Heart right ventricle (tissue), 16 donors: ENCODE measurements around the gene SLC4A9. TPM values are rescaled to one million over a fixed set of nuclear protein-coding genes. Genes with fewer than 3 reads are reported as not detected.
"Not testable (repeated sequence)": the region's sequence is repeated elsewhere in the genome, so short reads cannot be mapped to it uniquely, and the experiment has no call there.

Experiments used
- ATAC-seq, 8 donors: fragments of 200-7000 bp; cut with Tn5 transposase; one replicate each; pipeline ENCODE4 v1.9.1; 2020; ENCODE audit warnings: mild to moderate bottlenecking in 8 of 8, moderate library complexity in 8 of 8, moderate number of reproducible peaks in 1 of 8
- DNase-seq, 2 donors: peaks; one replicate each; pipeline ENCODE4 v3.0.0-alpha.2; 2020
- H3K27ac ChIP-seq, 10 donors: fragments of 200-600 bp; sonication (generic) in 2 of 10; one replicate each; pipeline versions ENCODE4 v1.5.0 to v1.8.0; 2020 to 2022; ENCODE audit warnings: mild to moderate bottlenecking in 3 of 10
- H3K27me3 ChIP-seq, 7 donors: fragments of 200-600 bp; one replicate each; pipeline ENCODE4 v1.8.0; 2021 to 2022; ENCODE audit warnings: mild to moderate bottlenecking in 2 of 7
- H3K36me3 ChIP-seq, 9 donors: fragments of 200-600 bp; sonication (generic) in 1 of 9; one replicate each; pipeline versions ENCODE4 v1.5.0 to v1.8.0; 2020 to 2022; ENCODE audit warnings: mild to moderate bottlenecking in 2 of 9
- H3K4me1 ChIP-seq, 9 donors: fragments of 200-600 bp; sonication (generic) in 1 of 9; one replicate each; pipeline versions ENCODE4 v1.5.0 to v1.8.0; 2020 to 2022; ENCODE audit warnings: mild to moderate bottlenecking in 4 of 9
- H3K4me3 ChIP-seq, 10 donors: fragments of 200-600 bp; sonication (generic) in 2 of 10; one replicate each; pipeline versions ENCODE4 v1.5.0 to v1.8.0; 2020 to 2022; ENCODE audit warnings: mild to moderate bottlenecking in 7 of 10, moderate library complexity in 2 of 10
- H3K9me3 ChIP-seq, 11 donors: fragments of 200-600 bp in 10 of 11; sonication (generic) in 2 of 11; one replicate each; pipeline versions ENCODE4 v1.5.0 to v1.8.0; 2013 to 2022; ENCODE audit warnings: mild to moderate bottlenecking in 2 of 11, control low read depth in 1 of 11, moderate library complexity in 1 of 11
- WGBS, 2 donors: extraction: QIAGEN DNeasy Blood & Tissue Kit; methylation state at CpG; one replicate each; pipeline ENCODE4 v1.1.7; 2013; ENCODE audit warnings: inconsistent platforms in 1 of 2; 5-methylcytosine and 5-hydroxymethylcytosine counted together
- intact Hi-C, 10 donors: fragments of 100-400 bp; cut with DNase I; formaldehyde crosslinking; loops; one replicate each; pipeline versions ENCODE4 v1.11.1 to v1.14.2; 2022
- polyA plus RNA-seq, 2 donors: library from polyadenylated mRNA; stranded (reverse); fragments of 200-250 nt; gene quantifications; one replicate each; pipeline ENCODE4 v1.2.3, GENCODE V29; 2013
- total RNA-seq, 10 donors: library from RNA; stranded (reverse); fragmentation: NEBNext Ultra II Directional in 3 of 10; extraction: Animal tissue kit (Norgen Biotek cat#: 25700) in 3 of 10; gene quantifications; one replicate each; pipeline versions ENCODE4 v1.2.1 to v1.2.4, GENCODE V29; 2021 to 2023
- TF ChIP-seq, protein P1 (sequence below), 9 donors: fragments of 200-600 bp; sonication (generic) in 2 of 9; IDR thresholded peaks; one replicate each; pipeline versions ENCODE4 v1.5.0 to v1.8.0; 2021 to 2022; ENCODE audit warnings: antibody characterized with exemption in 9 of 9, mild to moderate bottlenecking in 5 of 9, moderate library complexity in 1 of 9
- donor health status: Arrhythmogenic right ventricular cardiomyopathy.
- donor health status: ischemic (EF 13 %, LVEDD 7.1; RV severe dilation, severe dysfunction).
- donor health status: healthy with polysubstance abuse.
- donor health status: DM: no; HTN: yes; CAD: no.
- donor health status: DM: no; HTN: no; CAD: no.
- donor health status: ischemic (EF 25% LVEDD 6.9; RV normal size, moderate dysfunction).
- donor health status: ischemic (EF 25% LVEDD 5.7; RV mildly dilated, moderate dysfunction).
- donor health status: healthy.
- donor health status: DM: yes; HTN: yes; CAD: no.
- donor health status: Ischemic cardiomyopathy.
- donor health status: ischemic (EF 35%, LVEDD 5.7; RV mildly dilated, moderate dysfunction).
- donor health status: nonischemic (EF 11% LVEDD 7.7; RV severe dilation, severe dysfunction).
- donor health status: DM: yes; HTN: yes; CAD: no.
- donor health status: PGD.
- donor health status: ischemic (EF 29% LVEDD 5.4; RV normal size, mild dysfunction).
- donor health status: nonischemic (EF 23%, LVEDD 6.1; RV moderate dilation, normal function).

Gene SLC4A9
- total and polyA plus RNA-seq, 12 donors = 0.01 to 0.34 (median 0.20) TPM; not detected in 8

DNA sequence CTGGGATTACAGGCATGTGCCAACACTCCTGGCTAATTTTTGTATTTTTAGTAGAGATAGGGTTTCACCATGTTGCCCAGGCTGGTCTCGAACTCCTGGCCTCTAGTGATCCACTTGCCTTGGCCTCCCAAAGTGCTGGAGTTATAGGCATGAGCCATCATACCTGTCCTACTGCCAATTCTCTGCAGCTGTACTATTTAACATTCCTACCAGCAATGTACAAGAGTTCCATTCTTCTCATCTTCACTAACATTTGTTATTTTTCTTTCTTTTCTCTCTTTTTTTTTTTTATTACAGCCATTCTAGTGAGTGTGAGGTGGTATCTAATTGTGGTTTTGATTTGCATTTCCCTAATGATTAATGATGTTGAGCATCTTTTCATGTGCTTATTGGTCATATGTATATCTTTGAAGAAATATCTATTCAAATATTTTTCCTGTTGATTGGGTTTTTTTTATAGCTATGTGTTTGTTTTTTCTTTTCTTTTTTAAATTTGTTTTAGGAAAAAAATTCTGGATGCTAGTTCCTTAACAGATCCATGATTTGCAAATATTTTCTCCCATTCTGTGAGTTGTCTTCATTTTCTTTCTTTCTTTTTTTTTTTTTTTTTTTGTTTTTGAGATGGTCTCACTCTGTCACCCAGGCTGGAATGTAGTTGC, 59.0 kb downstream of the SLC4A9 start:
- WGBS, 2 donors = 97 to 100% methylated on average over 1 of the region's 1 CpG
- ATAC-seq (no peak), DNase-seq (no peak)
- no peaks in the 10 kb centered on the region for H3K9me3 ChIP-seq
- H3K27me3 ChIP-seq = no peaks in the 10 kb centered on the region
- intact Hi-C loops = no loop called here
- TF ChIP-seq, protein P1, sequence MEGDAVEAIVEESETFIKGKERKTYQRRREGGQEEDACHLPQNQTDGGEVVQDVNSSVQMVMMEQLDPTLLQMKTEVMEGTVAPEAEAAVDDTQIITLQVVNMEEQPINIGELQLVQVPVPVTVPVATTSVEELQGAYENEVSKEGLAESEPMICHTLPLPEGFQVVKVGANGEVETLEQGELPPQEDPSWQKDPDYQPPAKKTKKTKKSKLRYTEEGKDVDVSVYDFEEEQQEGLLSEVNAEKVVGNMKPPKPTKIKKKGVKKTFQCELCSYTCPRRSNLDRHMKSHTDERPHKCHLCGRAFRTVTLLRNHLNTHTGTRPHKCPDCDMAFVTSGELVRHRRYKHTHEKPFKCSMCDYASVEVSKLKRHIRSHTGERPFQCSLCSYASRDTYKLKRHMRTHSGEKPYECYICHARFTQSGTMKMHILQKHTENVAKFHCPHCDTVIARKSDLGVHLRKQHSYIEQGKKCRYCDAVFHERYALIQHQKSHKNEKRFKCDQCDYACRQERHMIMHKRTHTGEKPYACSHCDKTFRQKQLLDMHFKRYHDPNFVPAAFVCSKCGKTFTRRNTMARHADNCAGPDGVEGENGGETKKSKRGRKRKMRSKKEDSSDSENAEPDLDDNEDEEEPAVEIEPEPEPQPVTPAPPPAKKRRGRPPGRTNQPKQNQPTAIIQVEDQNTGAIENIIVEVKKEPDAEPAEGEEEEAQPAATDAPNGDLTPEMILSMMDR (IDR thresholded peaks at IDR 0.05) = no peak
- no peak overlapping the region for H3K4me3 ChIP-seq
- H3K36me3 ChIP-seq = peaks cover 0 to 19% (median 0%) of the 10 kb centered on the region in 9 donors
- H3K4me1 ChIP-seq = peaks cover 0 to 45% (median 9%) of the 10 kb centered on the region in 9 donors
- H3K27ac ChIP-seq = no peak overlapping the region

DNA sequence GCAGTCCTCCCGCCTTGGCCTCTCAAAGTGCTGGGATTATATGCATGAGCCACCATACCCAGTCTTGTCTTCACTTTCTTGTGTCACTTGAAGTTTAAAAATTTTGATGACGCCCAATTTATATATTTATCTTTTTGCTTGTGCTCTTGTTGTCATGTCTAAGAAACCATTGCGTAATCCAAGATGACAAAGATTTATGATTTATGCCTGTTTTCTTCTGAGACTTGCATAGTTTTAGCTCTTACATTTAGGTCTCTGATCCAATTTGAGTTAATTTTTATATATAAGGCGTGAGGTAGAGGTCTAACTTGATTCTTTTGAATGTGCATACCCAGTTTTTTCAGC, 60.2 kb downstream of the SLC4A9 start:
- Histone ChIP-seq H3K4me1 (peaks cover 0 to 50% (median 16%) of the 10 kb centered on the region in 9 donors), H3K27me3 (no peaks in the 10 kb centered on the region), H3K27ac (no peak overlapping the region), H3K4me3 (no peak overlapping the region), H3K36me3 (peaks cover 0 to 11% (median 0%) of the 10 kb centered on the region in 9 donors), H3K9me3 (no peaks in the 10 kb centered on the region)
- DNase-seq = no peak
- 95 to 99% methylated on average over 4 of the region's 4 CpGs for WGBS, 2 donors
- intact Hi-C loops = loop anchor here in 1 of 10 donors (5.0 kb wide), 1 partner anchor 567 kb away; no protein-coding TSS in a partner anchor
- ATAC-seq = no peak
- TF ChIP-seq, protein P1 (IDR thresholded peaks at IDR 0.05) = no peak

DNA sequence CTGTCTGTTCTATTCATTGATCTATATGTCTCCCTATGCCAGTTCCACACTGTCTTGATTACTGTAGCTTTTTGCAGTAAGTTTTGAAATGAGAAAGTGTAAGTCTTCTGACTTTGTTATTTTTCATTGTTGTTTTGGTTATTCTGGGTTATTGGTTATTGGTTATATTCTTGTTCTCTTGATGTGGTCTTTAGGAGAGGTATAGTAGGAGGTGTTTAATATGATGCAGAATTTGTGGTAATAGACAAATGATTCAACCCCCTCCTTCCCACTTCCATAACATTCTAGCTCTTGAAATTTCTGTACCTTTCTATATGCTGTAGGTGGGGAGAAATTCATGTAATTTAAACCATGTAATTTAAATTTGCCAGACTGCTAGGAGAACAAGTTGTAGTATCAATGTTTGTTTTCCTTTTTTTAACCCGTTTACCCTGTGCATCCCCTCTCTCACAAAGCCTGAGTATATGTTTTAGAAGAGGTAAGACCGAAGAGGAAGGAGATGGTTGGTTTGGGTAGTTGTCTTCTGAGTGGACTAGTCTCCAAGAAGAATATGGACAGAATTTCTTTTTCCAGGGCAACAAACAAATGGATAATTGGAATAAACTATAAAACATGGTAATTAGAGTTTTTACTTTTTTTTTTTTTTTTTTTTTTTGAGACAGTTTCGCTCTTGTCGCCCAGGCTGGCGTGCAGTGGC, 60.8 kb downstream of the SLC4A9 start:
- H3K27me3 ChIP-seq = no peaks in the 10 kb centered on the region
- ATAC-seq (no peak), DNase-seq (no peak)
- peaks cover 0 to 4% (median 0%) of the 10 kb centered on the region in 9 donors for H3K36me3 ChIP-seq
- H3K9me3 ChIP-seq = no peaks in the 10 kb centered on the region
- TF ChIP-seq, protein P1 (IDR thresholded peaks at IDR 0.05) = no peak
- H3K27ac ChIP-seq = no peak overlapping the region
- intact Hi-C loops = loop anchor here in 2 of 10 donors (1.0 to 5.0 kb wide), 2 partner anchors 11 to 566 kb away; no protein-coding TSS in a partner anchor
- WGBS, 2 donors = 87 to 95% methylated on average over 5 of the region's 5 CpGs
- H3K4me1 ChIP-seq = peaks cover 0 to 57% (median 16%) of the 10 kb centered on the region in 9 donors
- H3K4me3 ChIP-seq = no peak overlapping the region

DNA sequence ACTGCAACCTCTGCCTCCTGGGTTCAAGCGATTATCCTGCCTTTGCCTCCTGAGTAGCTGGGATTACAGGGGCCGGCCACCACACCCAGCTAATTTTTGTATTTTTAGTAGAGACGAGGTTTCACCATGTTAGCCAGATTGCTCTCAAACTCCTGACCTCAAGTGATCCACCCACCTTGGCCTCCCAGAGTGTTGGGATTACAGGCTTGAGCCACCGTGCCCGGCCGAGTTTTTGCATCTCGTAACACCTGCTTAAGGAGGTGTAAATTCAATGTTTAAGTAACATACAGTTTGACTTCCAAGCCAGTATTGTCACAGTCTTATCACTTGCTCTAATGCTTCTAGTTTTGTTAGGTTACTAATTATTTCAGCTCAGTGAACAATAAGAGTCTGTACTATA, 61.4 kb downstream of the SLC4A9 start:
- ATAC-seq, H3K36me3 ChIP-seq, H3K9me3 ChIP-seq, H3K4me3 ChIP-seq, H3K27me3 ChIP-seq, H3K27ac ChIP-seq, DNase-seq: not testable (repeated sequence)
- WGBS, 2 donors = 77 to 82% methylated on average over 7 of the region's 7 CpGs
- peaks cover 0 to 61% (median 16%) of the 10 kb centered on the region in 9 donors for H3K4me1 ChIP-seq
- intact Hi-C loops = loop anchor here in 2 of 10 donors (1.0 to 5.0 kb wide), 2 partner anchors 11 to 566 kb away; no protein-coding TSS in a partner anchor
